ENCODE results near the gene ZBED1. TPM values are rescaled to one million over a fixed set of nuclear protein-coding genes. Genes with fewer than 3 reads are reported as not detected.

ZBED1 gene
- total and polyA plus RNA-seq, 9 of the 15 experiments (the other 6 are each of a cell fraction or from before 2014, with no cell fraction given), result 0.61 to 27.6 (median 13.9) TPM

DNA sequence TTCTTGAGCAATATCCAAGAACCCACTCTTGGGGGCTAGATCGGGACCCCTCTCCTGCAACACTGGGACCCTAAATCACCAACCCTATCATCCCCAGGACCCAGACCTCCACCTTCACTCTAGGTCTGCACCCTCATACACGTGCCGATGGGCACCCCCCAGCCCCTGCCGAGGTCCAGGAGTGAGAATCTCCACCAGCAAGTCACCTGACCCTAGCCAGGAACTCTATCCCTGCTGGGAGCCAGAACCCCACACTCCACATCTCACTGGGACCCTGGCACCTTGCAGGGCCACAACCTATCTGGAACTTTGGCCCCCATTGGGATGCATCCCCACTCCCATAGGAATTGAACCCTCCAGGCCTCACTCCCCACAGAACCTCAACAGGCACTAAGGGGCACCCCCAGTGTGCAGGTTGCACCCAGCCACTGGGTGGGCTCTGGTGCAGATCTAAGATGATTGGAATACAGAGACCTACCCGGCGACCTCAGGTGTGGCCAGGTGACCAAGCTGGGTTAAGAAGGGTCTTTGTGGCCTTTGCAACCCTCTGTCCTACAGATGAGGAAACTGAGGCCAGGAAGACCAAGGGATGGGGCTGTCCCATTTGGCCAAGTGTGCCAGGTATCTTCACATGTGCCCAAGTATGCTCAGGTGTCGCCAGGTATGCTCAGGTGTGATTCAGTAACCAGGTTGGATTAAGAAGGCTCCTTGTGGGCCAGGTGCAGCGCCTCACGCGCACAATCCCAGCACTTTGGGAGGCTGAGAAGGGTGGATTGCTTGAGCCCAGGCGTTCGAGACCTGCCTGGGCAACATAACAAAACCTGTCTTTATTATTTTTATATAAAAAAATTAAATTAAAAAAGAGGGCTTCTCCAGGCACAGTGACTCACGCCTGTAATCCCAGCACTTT lies 3.1 kb upstream of the ZBED1 start:
- Histone ChIP-seq H4K20me1 (replicated peaks; ENCODE audit: control insufficient read depth, insufficient read depth, low read length) (no peaks in the 10 kb centered on the region), H3K9ac (ENCODE audit: insufficient read depth in 1 of 2, low read depth in 2 of 2, low read length in 2 of 2) (no peak overlapping the region), H3K36me3 (ENCODE audit: control insufficient read depth, insufficient read depth, low read length) (no peaks in the 10 kb centered on the region), H2AFZ (ENCODE audit: low read depth, low read length) (no peak overlapping the region), H3K4me3 (no peak overlapping the region), H3K9me3 (replicated peaks; ENCODE audit: control insufficient read depth, insufficient read depth, low read depth, low read length) (no peaks in the 10 kb centered on the region), H3K27ac (ENCODE audit: extremely low read depth, low read depth, low read length) (no peak overlapping the region), H3K9me1 (ENCODE audit: control insufficient read depth, insufficient read depth, low read length) (no peaks in the 10 kb centered on the region), H3K79me2 (ENCODE audit: control insufficient read depth, insufficient read depth, low read length) (peaks cover 15% of the 10 kb centered on the region), H3K27me3 (ENCODE audit: control insufficient read depth in 2 of 2, insufficient read depth in 2 of 2, low read length in 2 of 2) (no peaks in the 10 kb centered on the region), H3K4me1 (replicated peaks in 1 of 2; ENCODE audit: control insufficient read depth in 2 of 2, insufficient read depth in 2 of 2, low read length in 2 of 2) (peaks cover 4 to 30% of the 10 kb centered on the region in 2 experiments; a peak in 4 of 5 replicates), H3K4me2 (ENCODE audit: insufficient read depth, low read length) (no peak overlapping the region)
- ChIA-PET CTCF (ENCODE audit: low intra/inter-chr PET ratio) (no interaction called here), POLR2A (no interaction called here)
- no peak for FAIRE-seq
- intact Hi-C loops (cut with micrococcal nuclease), result no loop called here
- TF ChIP-seq ZEB2 (IDR thresholded peaks at IDR 0.05), result peak; percentile 25; the same call in 1 of the 2 replicates
- TF ChIP-seq, protein P1, sequence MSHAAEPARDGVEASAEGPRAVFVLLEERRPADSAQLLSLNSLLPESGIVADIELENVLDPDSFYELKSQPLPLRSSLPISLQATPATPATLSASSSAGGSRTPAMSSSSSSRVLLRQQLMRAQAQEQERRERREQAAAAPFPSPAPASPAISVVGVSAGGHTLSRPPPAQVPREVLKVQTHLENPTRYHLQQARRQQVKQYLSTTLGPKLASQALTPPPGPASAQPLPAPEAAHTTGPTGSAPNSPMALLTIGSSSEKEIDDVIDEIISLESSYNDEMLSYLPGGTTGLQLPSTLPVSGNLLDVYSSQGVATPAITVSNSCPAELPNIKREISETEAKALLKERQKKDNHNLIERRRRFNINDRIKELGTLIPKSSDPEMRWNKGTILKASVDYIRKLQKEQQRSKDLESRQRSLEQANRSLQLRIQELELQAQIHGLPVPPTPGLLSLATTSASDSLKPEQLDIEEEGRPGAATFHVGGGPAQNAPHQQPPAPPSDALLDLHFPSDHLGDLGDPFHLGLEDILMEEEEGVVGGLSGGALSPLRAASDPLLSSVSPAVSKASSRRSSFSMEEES (CRISPR knock-in tag; IDR thresholded peaks at IDR 0.05), result no peak
- no peak for TF ChIP-seq SP2 (IDR thresholded peaks at IDR 0.05; ENCODE audit: extremely low read depth, low read depth, low read length, poor library complexity, severe bottlenecking)
- DNase-seq (ENCODE audit: extremely low read depth in 1 of 4, low spot score in 3 of 4), result no peak
- no peak for ATAC-seq
- in situ Hi-C loops (cut with MboI), result no loop called here
- 67% methylated on average over 6 of the region's 13 CpGs for WGBS (ENCODE audit: insufficient coverage, low coverage, missing lambda C conversion rate)
- BruUV-seq (replicated peaks), result no TSS peak
